ENCODE data around the gene MAP3K13. TPM values are rescaled to one million over a fixed set of nuclear protein-coding genes. Genes with fewer than 3 reads are reported as not detected.

MAP3K13 gene
- total RNA-seq, 1 experiment from 2014 or later: 21.0 TPM

- ATAC-seq (no peak), DNase-seq (ENCODE audit: low read depth, low spot score) (no peak)
- H3K27ac ChIP-seq (ENCODE audit: low read depth, low read length): no peak overlapping the region
- no peaks in the 10 kb centered on the region for H3K36me3 ChIP-seq (ENCODE audit: control insufficient read depth in 1 of 2, insufficient read depth in 2 of 2, low read length in 2 of 2)
- H4K20me1 ChIP-seq (ENCODE audit: insufficient read depth): no peaks in the 10 kb centered on the region
- H3K79me2 ChIP-seq (ENCODE audit: insufficient read depth, low read length): no peaks in the 10 kb centered on the region
- H3K27me3 ChIP-seq (ENCODE audit: insufficient read depth, low read length): no peaks in the 10 kb centered on the region
- TF ChIP-seq ELF1 (IDR thresholded peaks at IDR 0.05; ENCODE audit: borderline replicate concordance, low read depth): no peak
- TF ChIP-seq, protein P1, sequence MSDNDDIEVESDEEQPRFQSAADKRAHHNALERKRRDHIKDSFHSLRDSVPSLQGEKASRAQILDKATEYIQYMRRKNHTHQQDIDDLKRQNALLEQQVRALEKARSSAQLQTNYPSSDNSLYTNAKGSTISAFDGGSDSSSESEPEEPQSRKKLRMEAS (IDR thresholded peaks at IDR 0.05): no peak; the same call in 1 of the 2 replicates
- no peak for TF ChIP-seq EZH2phosphoT487 (IDR thresholded peaks at IDR 0.05; ENCODE audit: borderline replicate concordance)
- TF ChIP-seq POLR2AphosphoS5 (IDR thresholded peaks at IDR 0.05; ENCODE audit: low read depth, low read length): no peak
- no peak for TF ChIP-seq TCF7L2 (IDR thresholded peaks at IDR 0.05; ENCODE audit: borderline replicate concordance, extremely low read depth, insufficient read depth, insufficient read length)
- TF ChIP-seq SIN3A (IDR thresholded peaks at IDR 0.05; ENCODE audit: low read depth): no peak
- TF ChIP-seq, protein P2, sequence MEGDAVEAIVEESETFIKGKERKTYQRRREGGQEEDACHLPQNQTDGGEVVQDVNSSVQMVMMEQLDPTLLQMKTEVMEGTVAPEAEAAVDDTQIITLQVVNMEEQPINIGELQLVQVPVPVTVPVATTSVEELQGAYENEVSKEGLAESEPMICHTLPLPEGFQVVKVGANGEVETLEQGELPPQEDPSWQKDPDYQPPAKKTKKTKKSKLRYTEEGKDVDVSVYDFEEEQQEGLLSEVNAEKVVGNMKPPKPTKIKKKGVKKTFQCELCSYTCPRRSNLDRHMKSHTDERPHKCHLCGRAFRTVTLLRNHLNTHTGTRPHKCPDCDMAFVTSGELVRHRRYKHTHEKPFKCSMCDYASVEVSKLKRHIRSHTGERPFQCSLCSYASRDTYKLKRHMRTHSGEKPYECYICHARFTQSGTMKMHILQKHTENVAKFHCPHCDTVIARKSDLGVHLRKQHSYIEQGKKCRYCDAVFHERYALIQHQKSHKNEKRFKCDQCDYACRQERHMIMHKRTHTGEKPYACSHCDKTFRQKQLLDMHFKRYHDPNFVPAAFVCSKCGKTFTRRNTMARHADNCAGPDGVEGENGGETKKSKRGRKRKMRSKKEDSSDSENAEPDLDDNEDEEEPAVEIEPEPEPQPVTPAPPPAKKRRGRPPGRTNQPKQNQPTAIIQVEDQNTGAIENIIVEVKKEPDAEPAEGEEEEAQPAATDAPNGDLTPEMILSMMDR (IDR thresholded peaks at IDR 0.05 in 2 of 3, conservative IDR thresholded peaks at IDR 0.05 in 1 of 3; ENCODE audit: borderline replicate concordance in 1 of 3, insufficient read depth in 1 of 3, low read depth in 2 of 3, low read length in 2 of 3): no peak
- TF ChIP-seq ZFX (IDR thresholded peaks at IDR 0.05): no peak
- TF ChIP-seq RAD21 (IDR thresholded peaks at IDR 0.05; ENCODE audit: low read depth): no peak
- TF ChIP-seq SP1 (IDR thresholded peaks at IDR 0.05; ENCODE audit: low read depth): no peak
- no peak for TF ChIP-seq ZNF274 (IDR thresholded peaks at IDR 0.05; ENCODE audit: low read depth, low read length)
- TF ChIP-seq JUND (IDR thresholded peaks at IDR 0.05): no peak
- TF ChIP-seq YY1 (IDR thresholded peaks at IDR 0.05; ENCODE audit: extremely low read depth, insufficient replicate concordance, low read depth, low read length): no peak
- TF ChIP-seq SRF (IDR thresholded peaks at IDR 0.05; ENCODE audit: low read depth): no peak
- TF ChIP-seq, protein P3, sequence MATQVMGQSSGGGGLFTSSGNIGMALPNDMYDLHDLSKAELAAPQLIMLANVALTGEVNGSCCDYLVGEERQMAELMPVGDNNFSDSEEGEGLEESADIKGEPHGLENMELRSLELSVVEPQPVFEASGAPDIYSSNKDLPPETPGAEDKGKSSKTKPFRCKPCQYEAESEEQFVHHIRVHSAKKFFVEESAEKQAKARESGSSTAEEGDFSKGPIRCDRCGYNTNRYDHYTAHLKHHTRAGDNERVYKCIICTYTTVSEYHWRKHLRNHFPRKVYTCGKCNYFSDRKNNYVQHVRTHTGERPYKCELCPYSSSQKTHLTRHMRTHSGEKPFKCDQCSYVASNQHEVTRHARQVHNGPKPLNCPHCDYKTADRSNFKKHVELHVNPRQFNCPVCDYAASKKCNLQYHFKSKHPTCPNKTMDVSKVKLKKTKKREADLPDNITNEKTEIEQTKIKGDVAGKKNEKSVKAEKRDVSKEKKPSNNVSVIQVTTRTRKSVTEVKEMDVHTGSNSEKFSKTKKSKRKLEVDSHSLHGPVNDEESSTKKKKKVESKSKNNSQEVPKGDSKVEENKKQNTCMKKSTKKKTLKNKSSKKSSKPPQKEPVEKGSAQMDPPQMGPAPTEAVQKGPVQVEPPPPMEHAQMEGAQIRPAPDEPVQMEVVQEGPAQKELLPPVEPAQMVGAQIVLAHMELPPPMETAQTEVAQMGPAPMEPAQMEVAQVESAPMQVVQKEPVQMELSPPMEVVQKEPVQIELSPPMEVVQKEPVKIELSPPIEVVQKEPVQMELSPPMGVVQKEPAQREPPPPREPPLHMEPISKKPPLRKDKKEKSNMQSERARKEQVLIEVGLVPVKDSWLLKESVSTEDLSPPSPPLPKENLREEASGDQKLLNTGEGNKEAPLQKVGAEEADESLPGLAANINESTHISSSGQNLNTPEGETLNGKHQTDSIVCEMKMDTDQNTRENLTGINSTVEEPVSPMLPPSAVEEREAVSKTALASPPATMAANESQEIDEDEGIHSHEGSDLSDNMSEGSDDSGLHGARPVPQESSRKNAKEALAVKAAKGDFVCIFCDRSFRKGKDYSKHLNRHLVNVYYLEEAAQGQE (IDR thresholded peaks at IDR 0.05; ENCODE audit: low read depth): no peak
- no peak for TF ChIP-seq FOSL1 (IDR thresholded peaks at IDR 0.05; ENCODE audit: low read depth)
- TF ChIP-seq EGR1 (IDR thresholded peaks at IDR 0.05; ENCODE audit: low read depth): no peak
- TF ChIP-seq CEBPB (IDR thresholded peaks at IDR 0.05; ENCODE audit: low read depth): no peak
- TF ChIP-seq, protein P4, sequence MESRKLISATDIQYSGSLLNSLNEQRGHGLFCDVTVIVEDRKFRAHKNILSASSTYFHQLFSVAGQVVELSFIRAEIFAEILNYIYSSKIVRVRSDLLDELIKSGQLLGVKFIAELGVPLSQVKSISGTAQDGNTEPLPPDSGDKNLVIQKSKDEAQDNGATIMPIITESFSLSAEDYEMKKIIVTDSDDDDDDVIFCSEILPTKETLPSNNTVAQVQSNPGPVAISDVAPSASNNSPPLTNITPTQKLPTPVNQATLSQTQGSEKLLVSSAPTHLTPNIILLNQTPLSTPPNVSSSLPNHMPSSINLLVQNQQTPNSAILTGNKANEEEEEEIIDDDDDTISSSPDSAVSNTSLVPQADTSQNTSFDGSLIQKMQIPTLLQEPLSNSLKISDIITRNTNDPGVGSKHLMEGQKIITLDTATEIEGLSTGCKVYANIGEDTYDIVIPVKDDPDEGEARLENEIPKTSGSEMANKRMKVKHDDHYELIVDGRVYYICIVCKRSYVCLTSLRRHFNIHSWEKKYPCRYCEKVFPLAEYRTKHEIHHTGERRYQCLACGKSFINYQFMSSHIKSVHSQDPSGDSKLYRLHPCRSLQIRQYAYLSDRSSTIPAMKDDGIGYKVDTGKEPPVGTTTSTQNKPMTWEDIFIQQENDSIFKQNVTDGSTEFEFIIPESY (IDR thresholded peaks at IDR 0.05; ENCODE audit: extremely low read depth, insufficient replicate concordance, low read length): no peak
- TF ChIP-seq EZH2 (IDR thresholded peaks at IDR 0.05): no peak
- no peaks in the 10 kb centered on the region for H3K9me2 ChIP-seq (ENCODE audit: insufficient read depth)
- H3K9me3 ChIP-seq (ENCODE audit: control insufficient read depth in 1 of 2, insufficient read depth in 1 of 2, low read depth in 1 of 2, low read length in 2 of 2): no peaks in the 10 kb centered on the region
- CTCF ChIA-PET: no interaction called here
- no peak overlapping the region for H3K9ac ChIP-seq (ENCODE audit: low read length)
- peaks cover 0 to 17% of the 10 kb centered on the region in 2 experiments; a peak in 2 of 4 replicates for H3K4me1 ChIP-seq (ENCODE audit: control insufficient read depth in 1 of 2, insufficient read depth in 2 of 2, low read length in 2 of 2)
- BruUV-seq (replicated peaks): no TSS peak
- intact Hi-C loops (cut with micrococcal nuclease): loop anchor here (5.0 kb wide), 2 partner anchors 206 to 226 kb away; no protein-coding TSS in a partner anchor
- POLR2A ChIA-PET: no interaction called here
- H3K4me3 ChIP-seq (replicated peaks in 1 of 2; ENCODE audit: low read depth in 1 of 2, low read length in 2 of 2): no peak overlapping the region
- RAD21 ChIA-PET (ENCODE audit: low non-redundant PET in 1 of 2, low total read pairs in 2 of 2, uncharacterized antibody in 2 of 2, unreplicated experiment in 2 of 2): no interaction called here
- H3K4me2 ChIP-seq (ENCODE audit: low read length): no peak overlapping the region
- H2AFZ ChIP-seq (ENCODE audit: low read depth, low read length, poor library complexity, severe bottlenecking): no peak overlapping the region
Observed at GRCh38 chr3:185350841-185351240, 12.1 kb upstream of the MAP3K13 start.

Data from HCT116 (cell line).